Measurements from ENCODE around the gene FCSK.
A peak's percentile ranks its signal among the peaks of the same experiment; 100 is the strongest.

The FCSK gene

DNA sequence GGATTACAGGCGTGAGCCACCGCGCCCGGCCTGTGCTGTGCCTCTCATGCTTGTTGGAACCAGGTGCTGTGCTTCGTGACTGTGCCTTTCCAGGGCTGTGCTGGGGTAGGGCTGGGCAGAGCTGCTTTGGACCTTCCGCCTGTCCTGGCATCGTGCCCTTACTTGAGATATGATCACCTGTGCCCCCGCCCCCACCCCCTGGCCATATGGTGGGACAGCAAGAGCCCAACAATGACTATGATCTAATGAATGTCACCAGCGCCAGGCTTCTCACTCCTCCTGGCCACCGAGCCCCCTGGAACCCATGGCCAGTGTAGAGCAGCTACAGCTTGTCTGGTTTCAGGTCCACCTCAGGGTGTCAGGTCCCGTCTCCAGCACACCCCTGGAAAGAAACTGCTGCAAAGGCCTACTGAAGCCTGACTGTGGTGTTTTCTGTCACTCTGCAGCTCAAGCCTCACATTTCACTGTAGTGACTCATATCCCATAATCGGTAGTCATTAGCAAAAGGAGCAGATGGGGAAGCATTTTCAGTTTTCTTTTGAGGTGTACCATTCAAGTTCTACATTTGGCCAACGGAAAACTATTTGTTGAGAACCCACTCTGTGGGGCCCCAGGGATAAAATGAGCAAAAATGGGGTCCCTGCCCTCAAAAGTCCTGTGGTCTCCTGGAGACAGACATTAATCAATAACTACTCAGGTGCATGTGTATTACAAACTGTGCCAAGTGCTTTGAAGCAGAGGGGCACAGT lies 22.1 kb downstream of the FCSK start:
- no peaks in the 10 kb centered on the region for H3K9me3 Mint-ChIP-seq
- peak overlapping the region; percentile 87 for H3K27ac Mint-ChIP-seq
- peak overlapping the region; percentile 12 for H3K4me3 Mint-ChIP-seq
- no peaks in the 10 kb centered on the region for H3K27me3 Mint-ChIP-seq
- no peaks in the 10 kb centered on the region for H3K36me3 Mint-ChIP-seq (ENCODE audit: low read depth)
- peaks cover 26% of the 10 kb centered on the region for H3K4me1 Mint-ChIP-seq (ENCODE audit: low read depth)

DNA sequence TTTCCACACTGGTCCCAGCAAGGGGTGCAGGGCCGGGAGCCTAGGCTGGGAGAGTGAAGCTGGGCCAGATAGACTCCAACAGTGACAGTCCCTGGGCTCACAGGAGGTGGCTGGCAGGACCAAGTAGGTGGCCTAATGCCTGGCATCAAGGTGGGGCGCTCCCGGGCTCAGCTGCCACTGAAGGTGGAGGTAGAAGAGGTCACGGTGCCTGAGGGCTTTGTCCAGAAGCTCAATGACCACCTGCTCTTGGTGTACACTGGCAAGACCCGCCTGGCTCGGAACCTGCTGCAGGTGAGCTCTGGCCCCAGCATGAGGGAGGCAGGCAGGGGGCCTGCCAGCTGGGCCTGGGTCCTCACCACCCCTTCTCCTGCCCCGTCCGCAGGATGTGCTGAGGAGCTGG lies 23.8 kb downstream of the FCSK start:
- Mint-ChIP-seq H3K36me3 (ENCODE audit: low read depth) (no peaks in the 10 kb centered on the region), H3K4me3 (no peak overlapping the region), H3K27ac (peak overlapping the region; percentile 49), H3K27me3 (no peaks in the 10 kb centered on the region), H3K4me1 (ENCODE audit: low read depth) (peaks cover 26% of the 10 kb centered on the region), H3K9me3 (no peaks in the 10 kb centered on the region)

DNA sequence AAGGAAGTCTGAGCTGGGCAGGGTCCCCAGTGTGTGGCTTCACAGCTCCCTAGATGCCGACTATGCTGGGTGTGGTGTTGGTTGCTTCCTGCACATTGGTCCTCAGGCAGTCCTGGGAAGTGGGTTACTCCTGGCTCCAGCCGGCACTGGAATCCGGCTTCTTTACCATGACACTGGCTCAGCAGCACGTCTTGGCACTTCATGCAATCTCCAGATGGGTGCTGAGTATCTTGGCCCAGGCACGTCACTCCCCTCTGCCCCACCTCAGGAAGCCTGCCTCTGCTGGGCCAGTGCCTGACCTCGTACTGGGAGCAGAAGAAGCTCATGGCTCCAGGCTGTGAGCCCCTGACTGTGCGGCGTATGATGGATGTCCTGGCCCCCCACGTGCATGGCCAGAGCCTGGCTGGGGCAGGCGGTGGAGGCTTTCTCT lies 24.5 kb downstream of the FCSK start:
- no peaks in the 10 kb centered on the region for H3K27me3 Mint-ChIP-seq
- no peak overlapping the region for H3K27ac Mint-ChIP-seq
- H3K9me3 Mint-ChIP-seq = no peaks in the 10 kb centered on the region
- no peak overlapping the region for H3K4me3 Mint-ChIP-seq
- peaks cover 26% of the 10 kb centered on the region for H3K4me1 Mint-ChIP-seq (ENCODE audit: low read depth)
- H3K36me3 Mint-ChIP-seq (ENCODE audit: low read depth) = no peaks in the 10 kb centered on the region

DNA sequence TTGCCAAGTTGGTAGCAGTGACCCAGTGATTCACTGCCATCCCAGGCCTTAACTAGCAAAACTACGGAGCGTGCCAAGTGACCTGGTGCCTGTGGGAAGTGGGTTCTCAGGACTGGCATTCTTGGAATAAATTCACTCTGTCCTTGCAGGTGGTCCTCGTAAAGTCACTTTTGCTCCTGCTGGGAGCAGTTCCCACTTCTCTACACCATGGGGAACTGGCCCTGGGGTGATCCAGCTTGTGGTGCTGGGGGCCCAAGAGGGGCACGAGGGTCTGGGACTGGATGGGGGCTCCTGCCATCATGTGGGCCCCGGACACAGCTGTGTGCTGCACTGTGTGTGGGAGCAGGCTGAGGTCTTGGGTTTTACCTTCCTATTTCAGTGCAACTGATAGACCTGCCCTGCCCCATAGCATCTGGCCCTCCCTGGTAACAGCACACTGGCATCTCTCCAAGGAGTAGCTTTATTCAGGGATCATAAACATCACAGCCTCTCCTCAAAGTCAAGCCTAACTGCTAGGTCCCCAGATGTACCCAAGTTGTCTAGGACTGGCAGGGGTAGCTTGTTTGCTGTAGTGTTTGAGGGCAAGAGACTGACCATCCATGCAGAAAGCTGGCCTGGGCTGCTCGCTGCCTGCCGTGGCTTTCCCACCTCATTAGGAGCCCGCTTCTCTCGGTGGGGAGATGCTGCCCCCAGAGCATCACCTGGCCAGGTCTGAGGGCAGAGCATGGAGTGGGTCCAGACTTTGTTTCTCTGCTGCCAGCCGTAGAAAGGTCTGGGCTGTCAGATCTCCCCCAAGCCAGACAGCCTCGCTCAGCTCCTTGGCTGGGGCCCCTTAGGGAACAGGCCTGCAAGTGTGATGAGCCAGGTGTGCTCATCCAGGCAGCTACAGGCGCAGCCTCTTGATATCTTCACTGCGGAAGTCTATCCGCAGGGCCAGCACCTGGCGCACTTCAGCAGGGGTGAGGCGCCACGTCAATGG lies 26.0 kb downstream of the FCSK start:
- H3K4me3 Mint-ChIP-seq = no peak overlapping the region
- no peaks in the 10 kb centered on the region for H3K36me3 Mint-ChIP-seq (ENCODE audit: low read depth)
- H3K27me3 Mint-ChIP-seq = no peaks in the 10 kb centered on the region
- no peaks in the 10 kb centered on the region for H3K9me3 Mint-ChIP-seq
- H3K27ac Mint-ChIP-seq = no peak overlapping the region
- peaks cover 25% of the 10 kb centered on the region for H3K4me1 Mint-ChIP-seq (ENCODE audit: low read depth)

DNA sequence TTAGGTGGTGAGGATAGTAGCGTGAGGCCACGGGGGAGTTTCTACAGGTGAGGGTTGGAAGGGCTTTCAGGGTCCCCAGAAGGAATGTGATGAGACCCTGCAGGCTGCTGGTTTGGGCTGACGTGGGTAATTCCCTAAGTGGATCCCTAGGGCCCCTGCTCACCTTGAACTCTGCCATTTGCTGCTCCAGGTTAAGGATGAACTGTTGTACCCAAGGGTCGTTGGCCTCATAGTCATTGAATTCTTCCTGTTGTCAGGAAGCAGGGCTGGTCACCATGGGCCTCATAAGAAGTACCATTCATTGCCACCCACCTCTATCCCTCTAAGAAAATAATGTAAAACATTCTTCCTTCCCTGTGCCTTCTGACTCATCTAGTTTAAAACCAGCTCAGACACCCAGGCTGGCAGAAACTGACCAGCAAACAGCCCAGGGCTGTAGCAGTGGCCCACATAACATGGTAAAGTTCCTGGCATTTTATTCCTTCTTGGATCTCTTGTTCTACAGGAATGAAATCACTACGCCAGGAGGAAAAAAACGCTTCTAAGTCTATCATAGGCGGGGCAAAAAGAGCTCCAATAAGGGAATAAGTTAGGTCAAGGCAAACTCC lies 27.6 kb downstream of the FCSK start:
- Mint-ChIP-seq H3K27ac (peak overlapping the region; percentile 4), H3K4me1 (ENCODE audit: low read depth) (peaks cover 11% of the 10 kb centered on the region), H3K9me3 (no peaks in the 10 kb centered on the region), H3K27me3 (no peaks in the 10 kb centered on the region), H3K36me3 (ENCODE audit: low read depth) (peaks cover 6% of the 10 kb centered on the region), H3K4me3 (no peak overlapping the region)

DNA sequence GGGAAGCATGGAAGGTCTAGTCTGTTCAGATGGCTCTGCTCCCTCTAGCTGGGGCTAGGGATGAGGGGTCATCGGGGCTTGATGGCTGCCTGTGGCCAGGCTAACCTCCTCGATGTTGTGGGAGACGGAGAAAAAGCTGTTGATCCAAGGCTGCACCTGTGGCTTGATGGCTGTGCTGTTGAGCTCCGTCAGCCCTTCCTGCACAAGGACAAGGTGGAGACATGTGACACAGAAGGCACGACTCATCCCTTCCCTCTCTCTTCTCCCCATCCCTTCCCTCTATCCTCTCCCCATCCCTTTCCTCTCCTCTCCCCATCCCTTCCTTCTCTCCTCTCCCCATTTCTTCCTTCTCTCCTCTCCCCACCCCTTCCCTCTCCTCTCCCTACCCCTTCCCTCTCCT lies 28.2 kb downstream of the FCSK start:
- Mint-ChIP-seq H3K27me3 (no peaks in the 10 kb centered on the region), H3K4me1 (ENCODE audit: low read depth) (peaks cover 5% of the 10 kb centered on the region), H3K4me3 (no peak overlapping the region), H3K9me3 (no peaks in the 10 kb centered on the region), H3K27ac (no peak overlapping the region), H3K36me3 (ENCODE audit: low read depth) (peaks cover 6% of the 10 kb centered on the region)

DNA sequence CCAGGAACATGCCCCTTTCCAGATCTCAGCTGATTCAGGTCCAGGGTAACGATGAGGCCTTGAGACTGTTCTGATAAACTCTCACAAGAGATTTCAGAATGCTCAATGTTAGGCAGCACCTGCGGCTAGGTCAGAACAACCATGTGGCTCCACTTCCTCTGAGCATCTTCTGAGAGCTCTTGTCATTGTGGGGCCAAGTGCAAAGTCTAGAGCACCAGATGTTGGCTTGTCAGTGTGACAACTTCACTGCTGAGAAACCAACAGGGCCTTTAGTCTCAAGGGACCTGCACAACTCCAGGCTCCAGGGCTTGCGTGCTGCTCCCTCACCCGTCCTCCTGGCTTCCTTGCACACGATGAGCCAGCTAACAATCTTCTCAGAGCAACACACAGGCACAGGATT lies 29.0 kb downstream of the FCSK start:
- H3K36me3 Mint-ChIP-seq (ENCODE audit: low read depth) = peaks cover 6% of the 10 kb centered on the region
- H3K27ac Mint-ChIP-seq = no peak overlapping the region
- H3K27me3 Mint-ChIP-seq = no peaks in the 10 kb centered on the region
- H3K4me3 Mint-ChIP-seq = no peak overlapping the region
- H3K9me3 Mint-ChIP-seq = no peaks in the 10 kb centered on the region
- H3K4me1 Mint-ChIP-seq (ENCODE audit: low read depth) = no peaks in the 10 kb centered on the region

DNA sequence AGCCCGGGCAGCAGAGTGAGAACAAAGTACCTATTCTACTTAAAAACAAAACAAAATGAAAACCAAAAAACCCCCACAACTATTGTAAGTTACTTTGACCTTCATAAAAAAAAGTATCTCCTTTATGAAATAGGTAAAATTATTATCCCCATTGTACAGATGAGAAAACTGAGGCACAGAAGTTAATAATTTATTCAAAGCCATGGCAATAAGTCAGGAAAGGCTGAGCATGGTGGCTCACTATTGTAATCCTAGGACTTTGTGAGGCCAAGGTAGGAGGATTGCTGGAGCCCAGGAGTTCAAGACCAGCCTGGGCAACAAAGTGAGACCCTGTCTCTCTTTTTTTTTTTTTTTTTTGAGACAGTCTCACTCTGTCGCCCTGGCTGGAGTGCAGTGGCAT lies 30.5 kb downstream of the FCSK start:
- Mint-ChIP-seq H3K4me1 (ENCODE audit: low read depth) (no peaks in the 10 kb centered on the region), H3K27me3 (no peaks in the 10 kb centered on the region), H3K36me3 (ENCODE audit: low read depth) (peaks cover 6% of the 10 kb centered on the region)

DNA sequence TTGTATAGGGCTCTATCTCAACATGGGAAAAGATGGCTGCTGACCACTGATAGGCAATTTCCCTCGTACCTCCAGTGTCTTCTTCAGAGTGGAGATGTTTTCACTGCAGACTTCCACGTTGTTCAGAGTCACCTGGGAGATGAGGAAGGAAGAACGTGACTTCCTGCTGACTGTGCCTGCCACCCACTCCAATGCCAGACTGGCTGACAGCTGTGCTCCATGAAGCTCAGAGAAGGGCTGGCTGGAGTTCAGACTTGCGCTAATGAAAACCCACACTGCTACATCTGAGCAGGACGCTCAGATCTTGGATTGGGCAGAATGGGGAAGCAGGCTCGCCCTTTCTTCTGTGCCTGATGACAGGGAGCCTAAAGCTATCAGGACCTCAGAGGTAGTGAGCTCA lies 35.9 kb downstream of the FCSK start:
- peaks cover 33% of the 10 kb centered on the region for H3K36me3 Mint-ChIP-seq (ENCODE audit: low read depth)
- no peaks in the 10 kb centered on the region for H3K27me3 Mint-ChIP-seq
- H3K4me1 Mint-ChIP-seq (ENCODE audit: low read depth) = peaks cover 17% of the 10 kb centered on the region
- no peak overlapping the region for H3K27ac Mint-ChIP-seq
- no peak overlapping the region for H3K4me3 Mint-ChIP-seq
- no peaks in the 10 kb centered on the region for H3K9me3 Mint-ChIP-seq

More for the DNA sequence above, 30.5 kb downstream of the FCSK start:
- Mint-ChIP-seq H3K27ac (no peak overlapping the region), H3K4me3 (no peak overlapping the region), H3K9me3 (no peaks in the 10 kb centered on the region)

DNA sequence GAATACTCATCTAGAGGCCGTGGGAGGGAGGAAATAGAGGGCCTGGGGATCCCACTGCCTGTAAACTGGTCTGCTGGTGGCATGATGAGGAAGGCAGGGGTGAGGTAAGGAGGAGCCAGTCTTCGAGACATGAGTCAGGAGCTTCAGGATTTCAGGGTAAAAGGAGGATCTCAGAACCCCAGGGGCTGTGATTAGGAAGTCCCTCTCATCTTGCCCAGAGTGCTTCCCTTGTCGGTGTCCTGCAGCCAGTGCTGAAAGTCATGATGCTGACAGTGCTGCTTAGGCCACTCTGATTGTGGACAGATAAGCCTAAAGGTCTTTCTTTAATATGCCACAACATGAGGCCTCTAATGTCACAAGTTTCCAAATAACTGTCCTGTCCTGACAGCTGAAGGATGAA lies 39.4 kb downstream of the FCSK start:
- Mint-ChIP-seq H3K9me3 (no peaks in the 10 kb centered on the region), H3K27ac (peak overlapping the region; percentile 57), H3K4me1 (ENCODE audit: low read depth) (peaks cover 17% of the 10 kb centered on the region), H3K4me3 (no peak overlapping the region), H3K27me3 (no peaks in the 10 kb centered on the region), H3K36me3 (ENCODE audit: low read depth) (peaks cover 43% of the 10 kb centered on the region)

DNA sequence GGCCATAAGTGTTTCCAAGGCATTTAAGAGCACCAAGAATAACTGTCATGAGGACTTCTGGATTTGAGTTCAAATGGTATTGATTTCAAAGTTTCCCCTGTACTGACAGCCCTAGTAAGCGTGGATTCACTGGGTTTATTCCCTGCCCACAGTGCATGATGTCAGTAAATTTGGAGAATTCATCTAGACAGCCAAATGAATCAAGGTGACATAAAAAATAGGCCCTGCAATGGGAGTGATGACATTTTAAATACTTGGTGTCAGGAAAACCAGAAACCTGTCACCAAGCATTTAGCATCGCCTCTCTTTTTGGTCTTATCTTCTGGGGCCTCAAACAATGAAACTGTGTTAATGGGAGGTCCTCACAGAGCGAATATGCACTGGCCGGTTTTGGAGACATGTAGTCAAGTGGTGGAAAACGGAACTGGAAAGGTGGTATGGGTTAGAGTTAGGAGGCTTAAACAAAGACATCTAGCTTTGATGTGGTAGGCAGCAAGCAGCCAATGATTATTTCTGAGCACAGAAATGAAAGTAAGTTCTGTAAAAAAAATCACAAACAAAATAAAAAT lies 39.9 kb downstream of the FCSK start:
- H3K36me3 Mint-ChIP-seq (ENCODE audit: low read depth) = peaks cover 43% of the 10 kb centered on the region
- H3K27ac Mint-ChIP-seq = peak overlapping the region; percentile 17
- H3K4me3 Mint-ChIP-seq = no peak overlapping the region
- no peaks in the 10 kb centered on the region for H3K27me3 Mint-ChIP-seq
- H3K9me3 Mint-ChIP-seq = no peaks in the 10 kb centered on the region
- H3K4me1 Mint-ChIP-seq (ENCODE audit: low read depth) = peaks cover 17% of the 10 kb centered on the region

DNA sequence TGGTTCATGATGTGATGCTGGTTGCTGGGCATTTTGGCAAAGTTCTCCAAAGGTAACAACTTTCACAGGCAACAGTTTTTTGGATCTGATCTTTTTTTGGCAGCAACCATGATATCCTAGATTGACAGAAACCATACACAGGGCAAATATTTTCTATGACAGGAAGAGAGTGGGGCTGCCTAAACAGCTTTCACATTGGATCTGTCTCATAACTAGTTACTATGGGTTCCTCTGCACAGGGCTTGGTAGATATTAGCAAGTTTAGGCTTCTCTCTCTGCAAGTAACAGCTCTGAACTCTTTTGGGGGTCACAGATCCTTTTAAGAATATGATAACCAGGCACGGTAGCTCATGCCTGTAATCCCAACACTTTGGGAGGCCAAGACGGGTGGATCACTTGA lies 40.4 kb downstream of the FCSK start:
- peaks cover 17% of the 10 kb centered on the region for H3K4me1 Mint-ChIP-seq (ENCODE audit: low read depth)
- no peak overlapping the region for H3K4me3 Mint-ChIP-seq
- H3K36me3 Mint-ChIP-seq (ENCODE audit: low read depth) = peaks cover 43% of the 10 kb centered on the region
- H3K9me3 Mint-ChIP-seq = no peaks in the 10 kb centered on the region
- no peaks in the 10 kb centered on the region for H3K27me3 Mint-ChIP-seq
- H3K27ac Mint-ChIP-seq = peak overlapping the region; percentile 17

DNA sequence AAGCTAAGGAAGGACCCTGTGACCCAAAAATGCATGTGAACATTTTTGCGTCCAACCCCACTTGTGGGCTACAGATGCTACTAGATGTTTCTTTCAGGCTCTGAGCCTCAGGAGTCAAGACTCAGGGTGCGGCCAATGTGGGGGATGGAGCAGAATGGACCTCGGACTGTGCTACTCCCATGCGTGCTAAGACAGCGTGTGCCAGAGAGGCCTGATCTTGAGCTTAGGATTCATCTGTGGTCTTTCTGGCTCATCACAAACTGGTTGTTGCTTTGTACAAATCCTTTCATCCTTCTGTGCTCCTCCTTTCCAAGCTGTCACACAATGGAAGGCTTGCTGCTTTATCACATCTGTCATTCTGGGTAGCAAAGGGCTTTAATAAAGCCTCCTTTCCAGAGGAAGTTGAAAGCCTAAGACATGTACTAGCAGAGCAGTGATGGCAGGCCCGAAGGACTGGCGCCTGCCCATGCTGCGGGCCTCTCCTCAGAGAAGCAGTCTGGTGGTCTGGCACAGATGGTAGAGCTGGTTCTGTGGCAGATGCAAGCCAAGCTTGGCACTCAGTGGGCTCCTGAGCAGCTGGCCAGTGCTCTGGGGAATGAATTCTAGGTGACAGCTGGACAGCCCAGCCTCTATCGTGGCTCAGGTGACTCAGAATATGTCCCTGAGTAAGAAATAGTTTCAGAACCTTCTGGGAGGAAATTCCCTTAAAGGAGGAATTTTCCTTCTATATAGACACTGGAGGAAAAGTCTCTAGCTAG lies 41.2 kb downstream of the FCSK start:
- Mint-ChIP-seq H3K36me3 (ENCODE audit: low read depth) (peaks cover 43% of the 10 kb centered on the region), H3K27ac (no peak overlapping the region), H3K9me3 (no peaks in the 10 kb centered on the region), H3K4me3 (no peak overlapping the region), H3K4me1 (ENCODE audit: low read depth) (peaks cover 17% of the 10 kb centered on the region), H3K27me3 (no peaks in the 10 kb centered on the region)

DNA sequence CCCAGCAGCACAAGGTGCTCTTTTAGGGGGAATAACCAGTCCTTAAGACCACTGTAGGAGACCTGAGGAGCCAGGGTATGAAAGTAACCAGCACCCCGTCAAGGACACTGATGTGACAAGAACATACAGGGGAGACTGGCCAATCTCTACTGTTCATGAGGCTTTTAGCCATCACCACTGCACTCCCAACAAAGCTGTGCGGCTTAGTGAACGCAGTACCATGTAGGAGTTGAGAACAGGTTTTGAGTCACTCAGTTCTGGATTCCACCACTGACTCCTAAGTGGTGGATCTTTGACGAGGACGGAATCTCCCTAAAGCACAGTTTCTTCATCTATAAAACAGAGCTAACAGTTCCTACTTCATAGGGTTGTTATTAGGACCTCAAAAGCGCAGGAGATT lies 42.1 kb downstream of the FCSK start:
- Mint-ChIP-seq H3K4me3 (no peak overlapping the region), H3K27ac (peak overlapping the region; percentile 16), H3K4me1 (ENCODE audit: low read depth) (peaks cover 17% of the 10 kb centered on the region), H3K36me3 (ENCODE audit: low read depth) (peaks cover 49% of the 10 kb centered on the region), H3K27me3 (no peaks in the 10 kb centered on the region), H3K9me3 (no peaks in the 10 kb centered on the region)

Data from stimulated activated naive CD8-positive, alpha-beta T cell treated with anti-CD3 and anti-CD28 coated beads, Interleukin-15, Interleukin-2, amounts not matched to agents 100 ng/mL and 50 ng/mL, for 24 hours (primary cell).